Measurements from ENCODE around the gene TRIM26.

DNA sequence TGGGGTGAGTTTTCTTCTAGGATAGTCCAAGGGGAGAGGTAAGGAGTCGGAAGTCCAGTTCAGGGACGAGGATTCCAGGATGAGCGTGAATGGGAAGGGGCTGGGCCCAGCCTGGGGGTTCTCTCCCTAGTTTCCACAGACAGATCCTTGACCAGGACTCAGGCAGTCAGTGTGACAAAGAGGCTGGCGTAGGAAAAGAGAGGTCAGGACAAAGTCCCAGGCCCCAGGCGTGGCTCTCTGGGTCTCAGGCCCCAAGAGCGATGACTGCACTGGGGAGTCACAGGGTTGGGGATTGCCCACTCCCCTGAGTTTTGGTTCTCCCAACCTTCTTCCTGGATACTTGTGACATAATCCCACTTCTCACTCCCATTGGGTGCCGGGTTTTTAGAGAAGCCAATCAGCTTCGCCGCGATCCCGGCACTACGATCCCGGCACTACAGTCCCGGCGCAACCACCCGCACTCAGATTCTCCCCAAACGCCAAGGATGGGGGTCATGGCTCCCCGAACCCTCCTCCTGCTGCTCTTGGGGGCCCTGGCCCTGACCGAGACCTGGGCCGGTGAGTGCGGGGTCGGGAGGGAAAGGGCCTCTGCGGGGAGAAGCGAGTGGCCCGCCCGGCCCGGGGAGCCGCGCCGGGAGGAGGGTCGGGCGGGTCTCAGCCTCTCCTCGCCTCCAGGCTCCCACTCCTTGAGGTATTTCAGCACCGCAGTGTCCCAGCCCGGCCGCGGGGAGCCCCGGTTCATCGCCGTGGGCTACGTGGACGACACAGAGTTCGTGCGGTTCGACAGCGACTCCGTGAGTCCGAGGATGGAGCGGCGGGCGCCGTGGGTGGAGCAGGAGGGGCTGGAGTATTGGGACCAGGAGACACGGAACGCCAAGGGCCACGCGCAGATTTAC lies 46.2 kb upstream of the TRIM26 start:
- TF ChIP-seq, protein P1, sequence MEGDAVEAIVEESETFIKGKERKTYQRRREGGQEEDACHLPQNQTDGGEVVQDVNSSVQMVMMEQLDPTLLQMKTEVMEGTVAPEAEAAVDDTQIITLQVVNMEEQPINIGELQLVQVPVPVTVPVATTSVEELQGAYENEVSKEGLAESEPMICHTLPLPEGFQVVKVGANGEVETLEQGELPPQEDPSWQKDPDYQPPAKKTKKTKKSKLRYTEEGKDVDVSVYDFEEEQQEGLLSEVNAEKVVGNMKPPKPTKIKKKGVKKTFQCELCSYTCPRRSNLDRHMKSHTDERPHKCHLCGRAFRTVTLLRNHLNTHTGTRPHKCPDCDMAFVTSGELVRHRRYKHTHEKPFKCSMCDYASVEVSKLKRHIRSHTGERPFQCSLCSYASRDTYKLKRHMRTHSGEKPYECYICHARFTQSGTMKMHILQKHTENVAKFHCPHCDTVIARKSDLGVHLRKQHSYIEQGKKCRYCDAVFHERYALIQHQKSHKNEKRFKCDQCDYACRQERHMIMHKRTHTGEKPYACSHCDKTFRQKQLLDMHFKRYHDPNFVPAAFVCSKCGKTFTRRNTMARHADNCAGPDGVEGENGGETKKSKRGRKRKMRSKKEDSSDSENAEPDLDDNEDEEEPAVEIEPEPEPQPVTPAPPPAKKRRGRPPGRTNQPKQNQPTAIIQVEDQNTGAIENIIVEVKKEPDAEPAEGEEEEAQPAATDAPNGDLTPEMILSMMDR (IDR thresholded peaks at IDR 0.05), result peak in 3 of 4 experiments; percentile 27 to 38 (median 32)
- TF ChIP-seq POLR2A (IDR thresholded peaks at IDR 0.05), result peak; percentile 46 to 50
